Thyroid gland (tissue), 4 donors: ENCODE measurements around the gene AGBL1. TPM values are rescaled to one million over a fixed set of nuclear protein-coding genes. Genes with fewer than 3 reads are reported as not detected.

Experiments used
- DNase-seq, 2 donors: peaks; one replicate each; pipeline ENCODE4 v3.0.0-alpha.2; 2019
- H3K27ac ChIP-seq, 3 donors: fragments of 200-600 bp; sonication (generic); 1 replicate in 2 of 3; 2 replicates in 1 of 3; pipeline ENCODE4 v1.5.1; 2016 to 2019; ENCODE audit warnings: mild to moderate bottlenecking in 1 of 3, moderate library complexity in 1 of 3
- H3K27me3 ChIP-seq: fragments of 200-600 bp; sonication (generic); one replicate; pipeline ENCODE4 v1.5.1; 2019
- H3K36me3 ChIP-seq, 2 donors: fragments of 200-600 bp; sonication (generic); one replicate each; pipeline ENCODE4 v1.5.1; 2016 to 2019
- H3K4me1 ChIP-seq, 2 donors: fragments of 200-600 bp; sonication (generic); one replicate each; pipeline ENCODE4 v1.5.1; 2017 to 2019
- H3K4me3 ChIP-seq, 3 donors: fragments of 200-600 bp; sonication (generic); replicated peaks in 1 of 3; 1 replicate in 2 of 3; 2 replicates in 1 of 3; pipeline ENCODE4 v1.5.1; 2016; ENCODE audit warnings: mild to moderate bottlenecking in 1 of 3
- H3K9me3 ChIP-seq: fragments of 200-600 bp; sonication (generic); one replicate; pipeline ENCODE4 v1.5.1; 2017
- CTCF ChIP-seq, 6 experiments: fragments of 200-600 bp in 3 of 6; fragments of 450-650 bp in 3 of 6; sonication (generic) in 3 of 6; IDR thresholded peaks; one replicate each; pipeline ENCODE4 v1.5.1; 2016 to 2019; ENCODE audit warnings: antibody characterized with exemption in 6 of 6, mild to moderate bottlenecking in 2 of 6, inconsistent platforms in 1 of 6, moderate library complexity in 1 of 6
- POLR2A ChIP-seq, 2 donors: fragments of 450-650 bp; IDR thresholded peaks; one replicate each; pipeline ENCODE4 v1.6.1; 2017; ENCODE audit warnings: antibody characterized with exemption in 2 of 2, mild to moderate bottlenecking in 2 of 2, moderate library complexity in 1 of 2
- WGBS, 2 donors: methylation state at CpG; one replicate each; pipeline ENCODE4 v1.1.5; 2017; 5-methylcytosine and 5-hydroxymethylcytosine counted together
- intact Hi-C: fragments of 100-400 bp; cut with DNase I; formaldehyde crosslinking; loops from one replicate; pipeline ENCODE4 v1.15.1; 2023
- total RNA-seq, 4 donors: library from RNA; depleted of rRNA; stranded (reverse); fragments of >200 nt; gene quantifications; one replicate each; pipeline ENCODE4 v1.2.3, GENCODE V29; 2016

AGBL1 gene
- total RNA-seq, 4 donors from 2014 or later = not detected

GRCh38 chr15:86829245-86829644, 749.6 kb downstream of the AGBL1 start:
- Histone ChIP-seq H3K4me1 (no peaks in the 10 kb centered on the region), H3K9me3 (no peaks in the 10 kb centered on the region), H3K4me3 (no peak overlapping the region), H3K36me3 (no peaks in the 10 kb centered on the region), H3K27ac (no peak overlapping the region), H3K27me3 (no peaks in the 10 kb centered on the region)
- TF ChIP-seq CTCF (IDR thresholded peaks at IDR 0.05) = no peak
- no peak for TF ChIP-seq POLR2A (IDR thresholded peaks at IDR 0.05)
- 90 to 94% methylated on average over 1 of the region's 1 CpG for WGBS, 2 donors
- intact Hi-C loops = no loop called here
- no peak for DNase-seq

- TF ChIP-seq CTCF (IDR thresholded peaks at IDR 0.05) (no peak), POLR2A (IDR thresholded peaks at IDR 0.05) (no peak)
Measured at GRCh38 chr15:86830304-86830703, 750.6 kb downstream of the AGBL1 start.

DNA sequence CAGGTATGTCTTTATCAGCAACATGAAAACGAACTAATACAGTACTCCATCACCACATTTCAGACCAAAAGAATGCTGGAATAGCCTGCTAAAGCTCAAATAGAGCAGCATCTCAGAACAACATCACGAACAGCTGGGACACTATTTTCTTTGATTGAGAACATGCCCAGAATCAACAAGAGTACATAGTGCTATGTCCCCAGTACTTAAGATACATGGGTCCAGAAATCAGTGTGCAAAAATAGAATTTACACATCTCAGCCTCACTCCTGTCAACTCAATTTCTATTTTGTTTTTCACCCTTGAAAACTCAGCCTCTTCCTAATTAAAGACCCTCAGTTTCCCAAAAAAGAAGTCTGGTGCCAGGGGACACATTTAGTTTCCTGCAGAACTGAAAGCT, 753.9 kb downstream of the AGBL1 start:
- TF ChIP-seq POLR2A (IDR thresholded peaks at IDR 0.05) (no peak), CTCF (IDR thresholded peaks at IDR 0.05) (no peak)
- Histone ChIP-seq H3K9me3 (no peaks in the 10 kb centered on the region), H3K27me3 (no peaks in the 10 kb centered on the region), H3K4me3 (no peak overlapping the region), H3K36me3 (no peaks in the 10 kb centered on the region), H3K27ac (no peak overlapping the region), H3K4me1 (peaks cover 22% of the 10 kb centered on the region in 2 donors)
- intact Hi-C loops = no loop called here
- DNase-seq = no peak
- 85 to 86% methylated on average over 2 of the region's 2 CpGs for WGBS, 2 donors

More at GRCh38 chr15:86830304-86830703, 750.6 kb downstream of the AGBL1 start:
- Histone ChIP-seq H3K4me1 (no peaks in the 10 kb centered on the region), H3K27ac (no peak overlapping the region), H3K4me3 (no peak overlapping the region), H3K36me3 (no peaks in the 10 kb centered on the region), H3K9me3 (no peaks in the 10 kb centered on the region), H3K27me3 (no peaks in the 10 kb centered on the region)
- DNase-seq = no peak
- intact Hi-C loops = no loop called here
- WGBS, 2 donors = 89 to 96% methylated on average over 1 of the region's 1 CpG

GRCh38 chr15:86834115-86834863, 754.6 kb downstream of the AGBL1 start:
- intact Hi-C loops = no loop called here
- H3K36me3 ChIP-seq = no peaks in the 10 kb centered on the region
- 78 to 92% methylated on average over 7 of the region's 7 CpGs for WGBS, 2 donors
- TF ChIP-seq CTCF (IDR thresholded peaks at IDR 0.05) = no peak
- no peak for TF ChIP-seq POLR2A (IDR thresholded peaks at IDR 0.05)
- no peak overlapping the region for H3K27ac ChIP-seq
- no peaks in the 10 kb centered on the region for H3K9me3 ChIP-seq
- H3K4me3 ChIP-seq = no peak overlapping the region
- H3K27me3 ChIP-seq = no peaks in the 10 kb centered on the region
- DNase-seq = no peak
- peaks cover 22% of the 10 kb centered on the region in 2 donors for H3K4me1 ChIP-seq

DNA sequence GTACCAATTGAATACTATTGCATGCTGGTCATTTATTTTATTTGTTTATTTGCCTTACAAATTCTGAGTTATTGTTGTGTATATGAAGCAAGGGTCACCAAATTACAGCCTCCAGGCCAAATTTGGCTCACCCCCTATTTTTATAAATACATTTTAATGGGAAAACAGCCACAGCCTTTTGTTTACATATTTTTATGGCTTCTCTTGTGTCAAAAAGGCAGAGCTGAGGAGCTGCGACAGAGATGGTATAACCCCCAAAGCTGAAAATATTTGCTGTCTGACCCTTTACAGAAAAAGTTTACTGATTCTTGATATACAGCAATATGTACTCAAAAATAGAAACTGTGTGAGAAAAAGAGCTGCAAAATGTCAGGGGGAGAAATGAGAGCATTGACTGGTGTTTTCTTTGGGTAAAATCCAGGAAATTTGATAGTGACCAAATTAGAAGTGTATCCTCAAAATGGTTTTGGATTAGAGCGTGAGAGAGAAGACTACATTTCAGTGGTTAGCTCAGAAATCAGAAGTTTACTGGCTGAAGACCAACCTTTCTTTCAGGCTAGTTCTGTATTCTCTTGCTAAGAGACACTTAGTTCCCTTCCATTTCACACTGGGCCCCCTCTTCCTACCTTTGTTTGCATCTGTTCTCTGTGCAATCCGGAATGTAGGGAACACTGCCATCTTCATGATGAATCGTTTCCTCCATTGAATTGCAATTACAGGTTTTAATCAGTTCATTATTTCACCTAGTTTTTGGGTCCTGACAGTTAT, 757.8 kb downstream of the AGBL1 start:
- Histone ChIP-seq H3K27ac (peak overlapping the region; percentile 29 to 66 (median 64)), H3K4me3 (no peak overlapping the region), H3K36me3 (no peaks in the 10 kb centered on the region), H3K27me3 (no peaks in the 10 kb centered on the region), H3K4me1 (peaks cover 22% of the 10 kb centered on the region in 2 donors), H3K9me3 (no peaks in the 10 kb centered on the region)
- peak; percentile 44 to 58 for DNase-seq
- TF ChIP-seq POLR2A (IDR thresholded peaks at IDR 0.05) = no peak
- TF ChIP-seq CTCF (IDR thresholded peaks at IDR 0.05) = peak in 2 of 6 experiments; percentile 24 to 31
- 11% methylated on average over 4 of the region's 4 CpGs for WGBS, 2 donors
- intact Hi-C loops = no loop called here
